HG03159 (cell line): Measurements from ENCODE around the gene THADA.
A peak's percentile ranks its signal among the peaks of the same experiment; 100 is the strongest.

Experiments
- ATAC-seq: cut with Tn5 transposase; IDR thresholded peaks from one replicate; pipeline ENCODE4 v1.9.1; 2021; ENCODE audit warnings: mild to moderate bottlenecking, moderate library complexity; ENCODE audit not compliant: unreplicated experiment

Gene THADA

GRCh38 chr2:43228321-43228751, 367.5 kb downstream of the THADA start:
- no peak for ATAC-seq

GRCh38 chr2:43227830-43228281, 368.0 kb downstream of the THADA start:
- ATAC-seq = no peak

GRCh38 chr2:43226955-43227829, 368.6 kb downstream of the THADA start:
- peak; percentile 16 for ATAC-seq

GRCh38 chr2:43226558-43226954, 369.3 kb downstream of the THADA start, which contains the start of gene ZFP36L2:
ZFP36L2 (minus strand) TSS chr2:43226606; CDS start chr2:43226315, 291 bp downstream.
- peak; percentile 55 for ATAC-seq

GRCh38 chr2:43225788-43226557, 369.9 kb downstream of the THADA start:
- peak; percentile 21 for ATAC-seq

GRCh38 chr2:43225093-43225787, 370.6 kb downstream of the THADA start:
- ATAC-seq = no peak

- ATAC-seq = no peak
Observed at GRCh38 chr2:43224571-43225092, 371.2 kb downstream of the THADA start.

- no peak for ATAC-seq
Observed at GRCh38 chr2:43224131-43224570, 371.7 kb downstream of the THADA start.

- no peak for ATAC-seq
Observed at GRCh38 chr2:43223521-43224001, 372.3 kb downstream of the THADA start.

- ATAC-seq = no peak
Observed at GRCh38 chr2:43222475-43223309, 373.1 kb downstream of the THADA start.

GRCh38 chr2:43221763-43222474, 373.9 kb downstream of the THADA start:
- ATAC-seq = no peak

GRCh38 chr2:43221124-43221762, 374.6 kb downstream of the THADA start:
- no peak for ATAC-seq

GRCh38 chr2:43220760-43221123, 375.1 kb downstream of the THADA start:
- no peak for ATAC-seq

GRCh38 chr2:43220229-43220751, 375.5 kb downstream of the THADA start:
- no peak for ATAC-seq

- peak; percentile 48 for ATAC-seq
Observed at GRCh38 chr2:43219383-43220228, 376.2 kb downstream of the THADA start.

- peak; percentile 34 for ATAC-seq
Observed at GRCh38 chr2:43218702-43219382, 377.0 kb downstream of the THADA start.

GRCh38 chr2:43218155-43218701, 377.6 kb downstream of the THADA start:
- peak; percentile 6 for ATAC-seq
